ENCODE measurements around the gene KCNN3.
A peak's percentile ranks its signal among the peaks of the same experiment; 100 is the strongest.

Gene KCNN3

DNA sequence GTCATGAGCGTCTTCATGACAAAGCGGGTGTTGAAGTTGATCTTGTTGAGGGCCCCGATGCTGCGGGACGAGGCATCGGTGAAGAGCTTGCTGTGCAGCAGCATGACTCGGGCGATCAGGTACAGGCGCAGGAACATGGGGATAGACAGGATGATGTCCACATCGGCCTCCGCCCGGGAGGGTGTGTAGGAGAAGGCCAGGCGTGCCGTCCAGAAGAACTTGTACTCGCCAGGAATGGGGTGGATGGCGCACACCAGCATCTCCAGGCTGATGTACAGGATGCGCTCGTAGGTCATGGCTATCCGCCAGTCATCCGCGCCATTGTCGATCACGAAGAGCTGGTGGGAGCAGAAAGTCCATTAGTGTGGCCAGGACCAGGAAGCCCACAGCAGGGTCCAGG lies 98.0 kb downstream of the KCNN3 start:
- DNase-seq (ENCODE audit: low read depth in 2 of 2), result no peak

- no peak for DNase-seq (ENCODE audit: low read depth in 2 of 2)
Measured at GRCh38 chr1:154770897-154771594, 99.0 kb downstream of the KCNN3 start.

- no peak for DNase-seq (ENCODE audit: low read depth in 2 of 2)
Measured at GRCh38 chr1:154769193-154769895, 100.7 kb downstream of the KCNN3 start.

DNA sequence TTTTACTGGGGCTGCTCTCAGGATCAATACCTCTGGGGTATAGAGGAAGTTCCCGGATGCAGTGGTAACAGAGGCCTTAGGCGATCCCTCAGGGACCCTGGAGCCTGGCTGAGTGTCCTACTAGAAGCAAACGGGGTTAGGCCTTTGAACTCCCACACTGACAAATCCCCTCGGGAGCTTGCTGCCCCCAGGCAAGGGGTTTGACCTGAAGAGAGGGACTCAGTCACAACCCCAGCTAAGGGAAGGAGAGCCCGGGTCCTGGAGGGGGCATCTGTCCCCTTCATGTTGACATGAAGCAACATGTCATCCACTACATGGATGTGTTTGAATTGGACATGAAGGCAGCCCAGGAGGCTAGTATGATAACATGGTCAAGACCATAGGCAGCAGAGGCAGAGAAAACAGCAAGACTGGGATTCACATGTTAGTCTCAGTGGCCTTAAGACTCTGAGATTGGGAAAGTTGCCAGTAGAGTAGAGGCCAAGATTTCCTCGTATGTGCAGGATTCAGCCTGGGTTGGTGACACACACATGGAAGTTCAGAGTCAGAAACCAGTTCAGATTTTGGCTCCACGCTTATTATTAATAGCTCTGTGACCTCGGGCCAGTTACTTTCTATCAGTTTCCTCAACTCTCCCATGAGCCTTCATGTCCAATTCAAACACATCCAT lies 101.5 kb downstream of the KCNN3 start:
- no peak for DNase-seq (ENCODE audit: low read depth in 2 of 2)

DNA sequence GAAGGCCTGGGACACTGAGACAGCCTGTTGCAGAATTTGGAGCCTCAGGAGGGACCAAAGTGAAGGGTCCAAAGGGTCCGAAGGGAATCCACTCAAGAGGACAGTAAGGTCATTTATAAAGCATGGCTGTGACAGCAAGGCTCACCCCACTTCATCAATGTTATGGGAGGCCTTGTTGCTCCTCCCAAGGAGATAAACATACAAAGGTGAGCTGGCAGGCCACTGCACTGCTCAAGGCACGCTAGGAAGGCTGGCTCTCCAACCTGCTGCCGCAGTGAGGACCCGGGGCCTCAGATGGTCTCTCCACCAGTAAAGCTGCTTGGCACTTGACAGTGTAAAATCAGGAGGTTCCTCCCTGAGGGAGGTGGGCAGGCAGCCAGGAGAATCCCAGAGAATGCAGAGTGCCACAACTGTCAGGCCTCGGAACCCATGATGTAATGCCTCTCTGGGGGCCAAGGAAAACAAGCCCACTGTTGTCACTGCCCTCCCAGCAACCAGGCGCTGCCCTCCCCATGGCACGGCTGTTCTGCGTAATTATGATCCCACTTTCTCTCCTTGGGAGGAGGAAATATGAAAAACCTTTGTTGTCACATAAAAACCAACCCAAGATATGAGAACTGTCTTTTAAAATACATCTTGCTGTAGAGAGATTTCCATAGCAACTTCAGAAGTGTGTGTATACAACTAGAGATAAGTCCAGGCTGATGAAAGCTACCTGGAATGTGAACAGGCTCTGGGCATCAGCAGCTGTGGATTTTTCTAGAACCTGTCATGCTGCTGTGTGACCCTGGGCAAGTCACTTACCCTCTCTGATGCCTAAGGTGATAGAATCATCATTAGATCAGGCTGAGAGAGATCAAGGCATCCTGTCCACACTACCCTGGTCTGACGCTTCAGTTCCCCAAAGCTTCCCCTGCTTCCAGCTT lies 102.5 kb downstream of the KCNN3 start:
- DNase-seq (ENCODE audit: low read depth in 2 of 2), result no peak

GRCh38 chr1:154765970-154766369 lies 104.1 kb downstream of the KCNN3 start:
- DNase-seq (ENCODE audit: low read depth in 2 of 2), result no peak

GRCh38 chr1:154764773-154765172 lies 105.3 kb downstream of the KCNN3 start:
- DNase-seq (ENCODE audit: low read depth in 2 of 2), result no peak

DNA sequence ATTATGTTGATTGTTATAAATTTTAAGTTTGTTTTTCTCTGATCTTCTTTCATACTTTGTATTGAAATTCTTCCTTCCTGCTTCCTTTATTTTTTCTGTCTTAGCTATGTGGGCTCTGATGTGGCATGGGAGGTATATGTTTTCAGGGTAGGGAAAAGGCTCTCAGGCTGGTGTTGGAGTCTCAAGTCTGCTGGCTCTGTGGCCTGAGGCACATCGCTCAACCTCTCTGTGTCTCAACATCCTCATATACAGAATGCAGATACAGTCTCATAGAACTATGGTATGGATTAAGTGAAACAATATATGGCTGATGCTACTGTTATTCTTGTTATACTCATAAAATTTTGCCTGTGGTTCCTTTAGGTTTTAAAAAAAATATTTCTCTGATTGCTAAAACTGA lies 105.9 kb downstream of the KCNN3 start:
- no peak for DNase-seq (ENCODE audit: low read depth in 2 of 2)

DNA sequence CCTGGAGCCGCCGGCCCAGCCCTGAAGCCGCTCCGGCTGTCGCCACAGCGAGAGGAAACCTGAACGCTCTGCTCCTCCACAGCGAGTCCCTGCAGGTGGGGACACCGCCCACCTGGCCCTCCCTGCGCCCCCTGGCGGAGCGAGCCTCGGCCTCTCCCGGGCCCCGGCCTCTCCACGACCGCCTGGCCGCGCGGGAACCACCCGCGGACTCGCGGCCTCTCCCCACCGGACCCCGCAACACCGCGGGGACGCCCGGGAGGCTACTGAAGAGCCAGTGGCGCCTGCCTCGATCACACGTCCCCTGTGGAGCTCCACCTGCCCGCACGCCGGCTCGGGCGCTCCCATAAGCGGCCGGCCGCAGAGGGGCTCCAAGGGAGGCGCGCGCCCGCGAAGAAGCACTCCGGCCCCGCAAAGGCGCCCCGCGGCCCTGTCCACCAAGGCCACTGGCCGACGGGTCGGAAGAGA lies 109.6 kb downstream of the KCNN3 start:
- DNase-seq (ENCODE audit: low read depth in 2 of 2), result peak; percentile 69 to 79

- no peak for DNase-seq (ENCODE audit: low read depth in 2 of 2)
Measured at GRCh38 chr1:154759793-154760192, 110.3 kb downstream of the KCNN3 start.

DNA sequence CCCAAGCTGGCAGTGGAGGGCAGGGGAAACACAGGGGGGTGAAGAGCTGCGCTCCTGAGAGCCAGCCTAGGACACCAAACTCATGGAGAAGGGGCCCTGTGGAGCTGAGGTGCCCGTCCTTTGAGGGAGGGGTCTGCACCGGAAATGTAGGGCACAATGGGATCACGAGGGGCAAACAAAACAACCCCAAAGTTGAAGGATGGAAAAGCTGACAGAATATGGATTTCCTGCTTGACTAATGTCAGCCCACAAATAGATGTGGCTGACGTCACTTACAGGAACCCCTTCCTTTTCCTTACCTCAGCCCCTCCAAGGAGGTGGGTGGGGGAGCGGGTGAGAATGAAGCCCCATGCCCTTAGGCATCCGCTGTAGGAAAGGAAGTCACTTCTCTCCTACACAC lies 110.9 kb downstream of the KCNN3 start:
- no peak for DNase-seq (ENCODE audit: low read depth in 2 of 2)

- no peak for DNase-seq (ENCODE audit: low read depth in 2 of 2)
Measured at GRCh38 chr1:154758346-154758745, 111.7 kb downstream of the KCNN3 start.

DNA sequence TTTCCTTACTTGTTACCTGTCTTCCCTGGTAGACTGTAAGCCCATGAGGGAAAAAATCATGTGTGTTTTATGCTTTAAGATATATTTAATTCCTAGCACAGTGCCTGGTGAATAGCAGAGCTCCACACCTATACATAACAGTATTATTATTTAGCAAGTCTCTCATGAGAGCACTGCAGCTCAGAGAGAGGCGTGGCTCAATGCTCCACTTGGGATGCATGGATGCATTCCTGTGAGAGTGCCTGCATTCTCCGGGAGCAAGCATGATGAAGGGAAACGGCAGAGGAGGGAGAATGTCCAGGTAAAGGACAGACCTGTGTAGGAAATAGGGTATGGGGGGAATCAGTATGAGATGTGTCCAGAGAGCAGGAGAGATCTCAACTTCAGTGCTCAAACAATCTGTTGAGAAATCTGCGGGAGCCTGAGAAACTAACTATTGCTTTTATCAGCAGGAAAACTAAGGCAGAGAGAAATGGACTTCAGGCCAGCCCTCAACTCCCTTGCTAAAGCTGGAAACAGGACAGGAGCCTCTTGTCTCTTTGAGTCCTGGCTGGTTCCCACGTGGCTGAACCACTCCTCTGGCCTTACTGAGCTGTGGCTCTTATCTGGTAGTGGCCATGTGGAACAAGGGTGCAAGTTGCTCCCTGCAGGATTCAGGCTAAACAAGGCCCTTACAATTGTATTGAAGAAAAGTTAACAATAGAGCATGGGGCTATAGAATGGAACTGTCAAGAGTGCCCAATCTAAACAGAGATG lies 113.1 kb downstream of the KCNN3 start:
- DNase-seq (ENCODE audit: low read depth in 2 of 2), result no peak

DNA sequence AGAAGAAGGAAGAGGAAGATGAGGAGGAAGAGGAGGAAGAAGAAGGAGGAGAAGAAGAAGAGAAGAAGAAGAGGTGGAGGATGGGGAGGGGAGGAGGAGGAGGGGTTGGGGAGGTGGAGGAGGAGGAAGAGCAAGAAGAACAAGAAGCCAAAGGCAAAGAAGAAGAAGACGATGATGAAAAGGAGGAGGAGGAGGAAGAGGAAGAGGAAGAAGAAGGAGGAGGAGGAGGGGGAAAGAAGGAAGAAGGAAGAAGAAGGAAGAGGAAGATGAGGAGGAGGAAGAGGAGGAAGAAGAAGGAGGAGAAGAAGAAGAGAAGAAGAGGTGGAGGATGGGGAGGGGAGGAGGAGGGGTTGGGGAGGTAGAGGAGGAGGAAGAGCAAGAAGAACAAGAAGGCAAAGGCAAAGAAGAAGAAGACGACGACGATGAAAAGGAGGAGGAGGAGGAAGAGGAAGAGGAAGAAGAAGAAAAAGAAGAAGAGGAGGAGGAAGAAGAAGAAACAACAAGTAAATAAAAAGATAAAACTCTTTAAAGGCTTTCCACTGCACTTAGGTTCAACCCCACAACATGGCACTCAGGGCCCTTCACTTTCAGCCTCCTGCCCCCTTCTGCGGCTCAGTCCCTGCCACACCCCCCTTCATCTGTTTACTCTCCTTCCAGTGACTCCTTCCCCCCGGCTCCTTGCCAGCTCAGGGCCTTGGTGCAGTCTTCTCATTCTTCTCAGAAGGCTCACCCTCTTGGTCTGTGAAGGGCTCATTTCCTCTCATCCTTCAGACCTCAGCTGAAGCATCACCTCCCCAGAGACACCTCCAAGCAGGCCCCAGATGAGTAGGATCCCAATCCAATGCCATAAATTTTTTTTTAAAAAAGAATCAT lies 114.0 kb downstream of the KCNN3 start:
- DNase-seq (ENCODE audit: low read depth in 2 of 2), result no peak

DNA sequence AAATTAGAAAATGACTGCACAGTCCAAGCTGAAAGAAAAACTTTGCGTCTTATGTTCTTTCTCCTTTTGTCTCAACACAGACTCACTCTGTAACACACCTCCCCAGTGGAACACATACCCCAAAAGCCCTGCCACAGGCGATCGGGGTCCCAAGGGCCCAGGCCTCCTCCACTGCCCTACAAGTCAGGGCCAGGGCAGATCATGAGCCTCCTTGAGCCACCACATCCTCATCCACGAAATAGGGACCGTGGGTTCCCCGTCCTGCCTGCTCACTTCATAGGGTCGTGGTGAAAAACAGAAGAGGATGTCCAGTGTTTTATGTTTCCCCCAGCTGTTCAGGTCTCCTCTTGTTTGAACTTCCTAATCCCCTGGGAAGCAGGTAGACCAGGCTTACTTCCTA lies 116.7 kb downstream of the KCNN3 start:
- no peak for DNase-seq (ENCODE audit: low read depth in 2 of 2)

DNA sequence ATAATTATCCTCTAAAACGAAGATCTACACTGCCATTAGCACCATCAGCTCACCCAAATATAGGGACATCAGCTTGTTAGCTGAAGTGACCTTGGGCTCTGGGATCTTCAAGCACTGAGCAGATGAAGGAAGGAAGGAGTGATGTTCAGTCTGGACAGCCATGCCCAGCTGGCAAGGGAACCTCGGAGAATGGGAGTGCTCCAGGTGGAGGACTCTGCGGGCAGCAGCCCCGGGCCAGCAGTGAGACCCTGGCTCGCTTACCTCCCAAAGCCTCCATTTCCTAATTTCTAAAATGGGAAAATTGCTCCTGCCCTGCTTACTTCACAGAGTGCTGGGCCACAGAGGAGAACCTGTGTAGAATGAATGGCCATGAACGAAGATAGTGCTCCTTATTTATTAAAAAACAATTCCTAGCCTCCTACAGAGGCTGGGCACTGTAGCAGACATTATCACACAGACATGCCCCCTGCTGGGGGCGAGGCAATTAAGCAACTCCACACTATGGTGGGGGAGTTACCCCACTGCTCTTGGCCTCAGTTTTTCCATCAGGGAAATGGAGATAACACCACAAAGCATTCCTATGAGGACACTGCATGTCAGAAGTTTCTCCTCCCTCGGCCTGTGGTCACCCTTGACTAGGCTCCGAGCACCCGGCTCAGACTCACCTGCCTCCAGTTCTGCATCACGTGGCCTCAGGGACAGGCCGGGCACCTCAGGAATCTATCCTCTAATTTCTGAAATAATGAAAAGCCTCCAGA lies 117.6 kb downstream of the KCNN3 start:
- no peak for DNase-seq (ENCODE audit: low read depth in 2 of 2)

- no peak for DNase-seq (ENCODE audit: low read depth in 2 of 2)
Measured at GRCh38 chr1:154751690-154752089, 118.4 kb downstream of the KCNN3 start.

DNA sequence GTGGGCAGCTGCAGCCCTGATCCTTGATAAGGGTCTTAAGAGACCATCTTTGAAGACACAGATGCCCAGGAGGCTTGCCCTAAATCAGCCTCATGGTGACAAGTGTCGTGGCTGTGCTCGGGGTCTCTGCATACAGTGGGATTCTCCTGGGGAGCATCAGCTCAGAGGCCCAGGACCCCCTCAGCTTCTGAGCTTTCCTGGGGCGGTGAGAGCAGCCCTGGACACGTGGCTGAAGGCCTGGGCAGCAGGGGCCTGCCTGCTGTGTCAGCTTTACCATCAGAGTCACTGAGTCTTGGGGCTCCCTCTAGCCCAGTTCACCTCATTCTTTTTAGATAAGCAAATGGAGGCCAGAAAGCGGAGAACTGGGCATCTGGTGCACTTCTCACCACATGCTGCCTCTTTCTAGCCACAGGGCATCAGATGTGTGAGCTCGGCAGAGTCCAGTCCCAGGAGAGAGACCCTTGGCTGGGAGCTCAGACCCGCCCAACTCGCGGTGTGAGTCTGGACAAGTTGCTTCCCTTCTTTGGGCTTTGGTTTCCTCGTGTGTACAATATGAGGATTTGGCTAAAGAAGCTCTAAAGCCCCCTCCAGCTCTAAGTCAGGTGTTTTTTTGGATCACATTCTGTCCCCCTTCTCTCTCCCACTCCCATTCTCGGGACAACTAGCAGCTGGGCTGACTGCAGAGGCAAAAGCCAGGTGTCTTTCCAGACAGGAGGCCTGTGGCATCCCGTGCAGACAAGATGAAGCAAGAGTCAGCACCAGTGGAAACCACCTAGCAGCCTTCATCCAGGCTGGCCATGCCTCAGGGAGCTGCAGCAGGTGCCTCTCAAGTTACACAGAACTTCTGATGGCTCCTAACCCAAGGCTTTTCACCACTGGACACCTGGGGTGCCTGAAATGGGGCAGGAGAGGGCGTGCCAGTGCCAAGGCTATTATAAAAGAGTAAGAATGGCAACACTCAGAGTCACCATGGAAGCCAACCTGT lies 119.1 kb downstream of the KCNN3 start:
- no peak for DNase-seq (ENCODE audit: low read depth in 2 of 2)

Data from stimulated activated CD4-positive, alpha-beta T cell treated with anti-CD3 and anti-CD28 coated beads, Interleukin-1b, Interleukin-23, amount 100 ng/mL, for 1 hour (primary cell).